B cell (primary cell): ENCODE measurements around the gene LRRC4C. TPM values are rescaled to one million over a fixed set of nuclear protein-coding genes. Genes with fewer than 3 reads are reported as not detected.

Source experiments
- ATAC-seq: fragments of 200-7000 bp; cut with Tn5 transposase; one replicate; pipeline ENCODE4 v1.10.0; 2021; ENCODE audit warnings: low read depth, mild to moderate bottlenecking, moderate number of reproducible peaks, moderate library complexity
- CTCF ChIA-PET: fragments of 350-600 bp; sonication (Branson Sonifier 250); formaldehyde crosslinking; loops from one replicate; lab custom pipeline; 2021; ENCODE audit warnings: antibody characterized with exemption, inconsistent platforms; lab: Charles Lee
- POLR2A ChIA-PET: fragments of 350-600 bp; sonication (Branson Sonifier 250); formaldehyde crosslinking; loops from one replicate; lab custom pipeline; 2021; ENCODE audit warnings: antibody characterized with exemption; lab: Charles Lee
- DNase-seq: peaks from one replicate; pipeline ENCODE4 v3.0.0; 2013
- H2AFZ ChIP-seq: 2 replicates; pipeline ENCODE4 v1.6.1; 2012; ENCODE audit warnings: mild to moderate bottlenecking, low read depth, low read length; ENCODE audit not compliant: insufficient read depth, poor library complexity, severe bottlenecking
- H3K27ac ChIP-seq, 2 donors: 1 replicate in 1 of 2; 2 replicates in 1 of 2; pipeline ENCODE4 v1.5.1; 2012 to 2013; ENCODE audit warnings: low read length in 2 of 2, mild to moderate bottlenecking in 2 of 2, moderate library complexity in 1 of 2
- H3K27me3 ChIP-seq, 4 experiments: fragments of 200-600 bp in 1 of 4; sonication (generic) in 1 of 4; replicated peaks in 1 of 4; 1 replicate in 2 of 4; 2 replicates in 2 of 4; pipeline versions ENCODE4 v1.6.1 to v1.7.0; 2013 to 2016; ENCODE audit warnings: low read length in 3 of 4, mild to moderate bottlenecking in 2 of 4, mixed read lengths in 1 of 4, moderate library complexity in 1 of 4; ENCODE audit not compliant: insufficient read depth in 4 of 4, control insufficient read depth in 3 of 4; ENCODE audit errors: control extremely low read depth in 1 of 4
- H3K36me3 ChIP-seq, 2 experiments: replicated peaks in 1 of 2; 1 replicate in 1 of 2; 2 replicates in 1 of 2; pipeline versions ENCODE4 v1.6.1 to v1.7.1; 2013; ENCODE audit warnings: low read length in 1 of 2; ENCODE audit not compliant: insufficient read depth in 2 of 2, control insufficient read depth in 1 of 2; ENCODE audit errors: control extremely low read depth in 1 of 2, extremely low read depth in 1 of 2
- H3K4me1 ChIP-seq, 2 donors: fragments of 200-600 bp in 1 of 2; sonication (generic) in 1 of 2; 1 replicate in 1 of 2; 2 replicates in 1 of 2; pipeline versions ENCODE4 v1.5.1 to v1.6.1; 2013 to 2017; ENCODE audit warnings: low read length in 2 of 2; ENCODE audit not compliant: control insufficient read depth in 2 of 2, insufficient read depth in 2 of 2
- H3K4me2 ChIP-seq: replicated peaks from 2 replicates; pipeline ENCODE3; 2012; ENCODE audit warnings: mild to moderate bottlenecking, low read depth, low read length; ENCODE audit not compliant: poor library complexity, severe bottlenecking
- H3K4me3 ChIP-seq, 5 experiments: fragments of 200-600 bp in 1 of 5; sonication (generic) in 1 of 5; 1 replicate in 3 of 5; 2 replicates in 2 of 5; pipeline versions ENCODE4 v1.5.1 to v1.7.0; 2011 to 2016; ENCODE audit warnings: low read length in 4 of 5, mild to moderate bottlenecking in 4 of 5, low read depth in 2 of 5, control low read depth in 1 of 5, moderate library complexity in 1 of 5; ENCODE audit not compliant: insufficient read depth in 1 of 5; ENCODE audit errors: control extremely low read depth in 1 of 5, extremely low read depth in 1 of 5
- H3K79me2 ChIP-seq: fragments of 200-600 bp; sonication (generic); one replicate; pipeline ENCODE4 v1.6.0; 2016; ENCODE audit warnings: low read length; ENCODE audit not compliant: control insufficient read depth, insufficient read depth
- H3K9ac ChIP-seq: fragments of 200-600 bp; sonication (generic); 2 replicates; pipeline ENCODE4 v1.6.1; 2017; ENCODE audit warnings: mild to moderate bottlenecking, low read length, moderate library complexity
- H3K9me3 ChIP-seq, 3 donors: one replicate each; pipeline versions ENCODE4 v1.6.1 to v1.7.1; 2013; ENCODE audit warnings: low read length in 2 of 3; ENCODE audit not compliant: control insufficient read depth in 2 of 3, insufficient read depth in 1 of 3; ENCODE audit errors: control extremely low read depth in 1 of 3
- H4K20me1 ChIP-seq: 2 replicates; pipeline ENCODE4 v1.6.0; 2012; ENCODE audit warnings: mild to moderate bottlenecking, low read length; ENCODE audit not compliant: insufficient read depth, control insufficient read depth, poor library complexity, severe bottlenecking
- H3K27ac Mint-ChIP-seq: one replicate; pipeline ENCODE4 v1.8.0; 2021; ENCODE audit warnings: mixed read lengths
- H3K27me3 Mint-ChIP-seq: one replicate; pipeline ENCODE4 v1.8.0; 2021; ENCODE audit warnings: mixed read lengths
- H3K4me1 Mint-ChIP-seq: one replicate; pipeline ENCODE4 v1.8.0; 2021; ENCODE audit warnings: mixed read lengths
- H3K4me3 Mint-ChIP-seq: one replicate; pipeline ENCODE4 v1.8.0; 2021; ENCODE audit warnings: mixed read lengths
- H3K9me3 Mint-ChIP-seq: one replicate; pipeline ENCODE4 v1.8.0; 2022; ENCODE audit warnings: mixed read lengths; ENCODE audit not compliant: insufficient read depth
- EZH2 ChIP-seq: IDR thresholded peaks from 2 replicates; pipeline ENCODE4 v1.6.1; 2012; ENCODE audit warnings: borderline replicate concordance, low read depth, mild to moderate bottlenecking, moderate library complexity, low read length; ENCODE audit not compliant: insufficient read depth, poor library complexity, severe bottlenecking
- WGBS: methylation state at CpG from one replicate; pipeline ENCODE4 v1.1.5; 2013; ENCODE audit warnings: missing lambda C conversion rate; ENCODE audit not compliant: insufficient coverage; 5-methylcytosine and 5-hydroxymethylcytosine counted together
- intact Hi-C: fragments of 100-400 bp; cut with micrococcal nuclease; formaldehyde crosslinking; loops from one replicate; pipeline ENCODE4 v1.10.0; 2022
- polyA plus RNA-seq: library from polyadenylated mRNA; depleted of rRNA; stranded (reverse); fragments of >200 nt; gene quantifications from 2 replicates; pipeline ENCODE4 v1.2.3, GENCODE V29; 2012
- total RNA-seq, 2 donors: library from RNA; stranded (reverse); fragments of 120-200 nt in 1 of 2; gene quantifications; 1 replicate in 1 of 2; 2 replicates in 1 of 2; pipeline versions ENCODE4 v1.2.3 to v1.2.4, GENCODE V29; 2013 to 2022
- TF ChIP-seq, protein P1 (sequence below): fragments of 200-600 bp; IDR thresholded peaks from one replicate; pipeline ENCODE4 v1.8.0; 2022; ENCODE audit warnings: antibody characterized with exemption, mild to moderate bottlenecking

Gene LRRC4C
- total and polyA plus RNA-seq, 2 donors (not counting 1 experiment from before 2014, with no cell fraction given) = 0.57 TPM; not detected in 1

DNA sequence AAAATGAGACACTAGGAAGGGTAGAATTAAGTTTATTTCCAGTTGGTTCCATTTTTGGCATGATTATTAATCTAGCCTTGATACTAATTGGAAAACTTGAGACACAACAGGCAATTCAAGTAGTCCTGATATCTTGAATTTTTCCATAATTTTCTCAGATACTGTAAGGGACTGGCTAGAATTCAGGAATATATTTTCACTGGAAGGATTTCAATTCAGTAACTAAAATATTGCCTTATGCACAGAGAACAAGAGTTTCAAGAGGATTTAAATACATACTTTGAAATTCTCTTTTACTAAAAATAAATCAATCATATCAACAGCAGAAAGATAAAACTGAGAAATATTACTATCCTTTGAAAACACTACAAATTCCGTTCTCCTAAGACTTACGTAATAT is 632.9 kb downstream of the LRRC4C start:
- no peak overlapping the region for H3K4me2 ChIP-seq
- intact Hi-C loops = no loop called here
- H3K4me3 Mint-ChIP-seq = no peak overlapping the region
- no peaks in the 10 kb centered on the region for H3K4me1 Mint-ChIP-seq
- no peak overlapping the region for H3K27ac ChIP-seq
- WGBS = no CpG with 5 or more reads among the region's 2 CpGs
- no peak overlapping the region for H3K4me3 ChIP-seq
- no peak overlapping the region for H2AFZ ChIP-seq
- DNase-seq (no peak), ATAC-seq (no peak)
- H3K9me3 Mint-ChIP-seq = peaks cover 2% of the 10 kb centered on the region
- H3K27ac Mint-ChIP-seq = no peak overlapping the region
- H3K27me3 Mint-ChIP-seq = no peaks in the 10 kb centered on the region
- H3K9me3 ChIP-seq = no peaks in the 10 kb centered on the region
- H3K27me3 ChIP-seq = no peaks in the 10 kb centered on the region
- ChIA-PET CTCF (no interaction called here), POLR2A (no interaction called here)
- H3K79me2 ChIP-seq = no peaks in the 10 kb centered on the region
- H3K4me1 ChIP-seq = no peaks in the 10 kb centered on the region
- no peak overlapping the region for H3K9ac ChIP-seq
- H3K36me3 ChIP-seq = no peaks in the 10 kb centered on the region
- H4K20me1 ChIP-seq = no peaks in the 10 kb centered on the region
- TF ChIP-seq EZH2 = no peak
- TF ChIP-seq, protein P1, sequence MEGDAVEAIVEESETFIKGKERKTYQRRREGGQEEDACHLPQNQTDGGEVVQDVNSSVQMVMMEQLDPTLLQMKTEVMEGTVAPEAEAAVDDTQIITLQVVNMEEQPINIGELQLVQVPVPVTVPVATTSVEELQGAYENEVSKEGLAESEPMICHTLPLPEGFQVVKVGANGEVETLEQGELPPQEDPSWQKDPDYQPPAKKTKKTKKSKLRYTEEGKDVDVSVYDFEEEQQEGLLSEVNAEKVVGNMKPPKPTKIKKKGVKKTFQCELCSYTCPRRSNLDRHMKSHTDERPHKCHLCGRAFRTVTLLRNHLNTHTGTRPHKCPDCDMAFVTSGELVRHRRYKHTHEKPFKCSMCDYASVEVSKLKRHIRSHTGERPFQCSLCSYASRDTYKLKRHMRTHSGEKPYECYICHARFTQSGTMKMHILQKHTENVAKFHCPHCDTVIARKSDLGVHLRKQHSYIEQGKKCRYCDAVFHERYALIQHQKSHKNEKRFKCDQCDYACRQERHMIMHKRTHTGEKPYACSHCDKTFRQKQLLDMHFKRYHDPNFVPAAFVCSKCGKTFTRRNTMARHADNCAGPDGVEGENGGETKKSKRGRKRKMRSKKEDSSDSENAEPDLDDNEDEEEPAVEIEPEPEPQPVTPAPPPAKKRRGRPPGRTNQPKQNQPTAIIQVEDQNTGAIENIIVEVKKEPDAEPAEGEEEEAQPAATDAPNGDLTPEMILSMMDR = no peak

DNA sequence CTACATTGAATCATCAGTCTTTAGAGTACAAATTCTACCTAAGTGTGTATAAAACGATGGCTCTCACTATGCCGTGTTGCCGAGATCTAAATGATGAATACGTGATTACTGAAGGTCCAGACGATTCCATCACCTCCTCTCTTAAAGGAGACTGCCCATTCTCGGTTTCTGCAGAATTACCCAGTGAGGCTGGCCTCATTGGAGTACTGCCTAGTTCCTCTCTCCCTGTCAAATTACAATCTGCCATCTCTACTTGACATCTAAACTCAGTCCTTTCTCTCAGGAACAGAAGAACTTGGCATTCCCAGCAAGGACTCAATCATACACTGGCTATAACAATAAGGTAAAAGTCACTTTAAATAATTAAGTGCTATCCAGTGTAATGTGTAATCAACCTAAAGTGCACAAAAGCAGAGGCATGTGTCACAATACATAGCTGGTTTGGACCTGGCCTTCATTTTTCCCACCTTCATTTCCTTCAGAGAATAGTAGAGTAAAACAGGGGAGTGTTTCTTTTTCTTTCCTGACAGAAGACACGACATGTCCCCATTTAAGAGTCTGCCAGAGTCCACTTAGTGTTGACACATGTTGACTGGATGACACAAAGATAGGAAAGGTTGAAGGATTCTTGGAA is 634.1 kb downstream of the LRRC4C start:
- Histone ChIP-seq H3K4me1 (no peaks in the 10 kb centered on the region), H3K27ac (no peak overlapping the region), H3K27me3 (no peaks in the 10 kb centered on the region), H3K9ac (no peak overlapping the region), H3K4me3 (no peak overlapping the region), H3K4me2 (no peak overlapping the region), H3K79me2 (no peaks in the 10 kb centered on the region), H3K36me3 (no peaks in the 10 kb centered on the region), H3K9me3 (no peaks in the 10 kb centered on the region), H2AFZ (no peak overlapping the region), H4K20me1 (no peaks in the 10 kb centered on the region)
- H3K4me3 Mint-ChIP-seq = no peak overlapping the region
- TF ChIP-seq EZH2 = no peak
- TF ChIP-seq, protein P1 = no peak
- POLR2A ChIA-PET = no interaction called here
- H3K27ac Mint-ChIP-seq = no peak overlapping the region
- no peaks in the 10 kb centered on the region for H3K4me1 Mint-ChIP-seq
- DNase-seq (no peak), ATAC-seq (no peak)
- intact Hi-C loops = no loop called here
- H3K27me3 Mint-ChIP-seq = no peaks in the 10 kb centered on the region
- 80% methylated on average over 3 of the region's 7 CpGs for WGBS
- CTCF ChIA-PET = no interaction called here
- H3K9me3 Mint-ChIP-seq = peaks cover 2% of the 10 kb centered on the region
